Uterus (tissue), 4 donors: Measurements from ENCODE around the gene GSE1. TPM values are rescaled to one million over a fixed set of nuclear protein-coding genes. Genes with fewer than 3 reads are reported as not detected.

Experiments
- DNase-seq, 2 donors: peaks; one replicate each; pipeline ENCODE4 v3.0.0-alpha.2; 2019 to 2020
- H3K27ac ChIP-seq, 2 donors: fragments of 200-600 bp; sonication (generic); 1 replicate in 1 of 2; 2 replicates in 1 of 2; pipeline ENCODE4 v1.5.1; 2016 to 2018
- H3K27me3 ChIP-seq, 2 donors: fragments of 200-600 bp; sonication (generic); one replicate each; pipeline ENCODE4 v1.5.1; 2018 to 2019; ENCODE audit warnings: control low read depth in 1 of 2
- H3K36me3 ChIP-seq, 2 donors: fragments of 200-600 bp; sonication (generic); one replicate each; pipeline ENCODE4 v1.5.1; 2019; ENCODE audit warnings: control low read depth in 1 of 2
- H3K4me1 ChIP-seq, 2 donors: fragments of 200-600 bp; sonication (generic); one replicate each; pipeline ENCODE4 v1.5.1; 2018 to 2019; ENCODE audit warnings: control low read depth in 1 of 2
- H3K4me3 ChIP-seq, 2 donors: fragments of 200-600 bp; sonication (generic); 1 replicate in 1 of 2; 2 replicates in 1 of 2; pipeline ENCODE4 v1.5.1; 2018 to 2019; ENCODE audit warnings: mild to moderate bottlenecking in 1 of 2
- H3K9me3 ChIP-seq, 2 donors: fragments of 200-600 bp; sonication (generic); one replicate each; pipeline ENCODE4 v1.5.1; 2019; ENCODE audit warnings: control low read depth in 1 of 2
- POLR2A ChIP-seq, 2 donors: fragments of 450-650 bp; IDR thresholded peaks; one replicate each; pipeline ENCODE4 v1.6.1; 2016; ENCODE audit warnings: antibody characterized with exemption in 2 of 2, mild to moderate bottlenecking in 1 of 2, moderate library complexity in 1 of 2
- intact Hi-C: fragments of 100-400 bp; cut with DNase I; formaldehyde crosslinking; loops from one replicate; pipeline ENCODE4 v1.15.1; 2023; ENCODE audit warnings: low total_unique reads
- total RNA-seq, 4 donors: library from RNA; depleted of rRNA in 3 of 4; stranded (reverse); fragments of >200 nt in 3 of 4; gene quantifications; one replicate each; pipeline versions ENCODE4 v1.1.0 to v1.2.4, GENCODE V29; 2014 to 2023
- TF ChIP-seq, protein P1 (sequence below), 4 experiments: fragments of 200-600 bp in 2 of 4; fragments of 450-650 bp in 2 of 4; sonication (generic) in 2 of 4; IDR thresholded peaks; one replicate each; pipeline ENCODE4 v1.5.1; 2016 to 2019; ENCODE audit warnings: antibody characterized with exemption in 4 of 4, mild to moderate bottlenecking in 2 of 4, moderate library complexity in 1 of 4
- donor health status: DM: yes; HTN: yes; CAD: no.

Gene GSE1
- total RNA-seq, 4 donors from 2014 or later = 32.6 to 128 (median 73.9) TPM

GRCh38 chr16:85616607-85617321 lies 3.6 kb downstream of the GSE1 start:
- H3K4me3 ChIP-seq = no peak overlapping the region
- peaks cover 4 to 29% of the 10 kb centered on the region in 2 donors for H3K4me1 ChIP-seq
- no peaks in the 10 kb centered on the region for H3K36me3 ChIP-seq
- peak overlapping the region in 1 of 2 donors; percentile 31 for H3K27ac ChIP-seq
- intact Hi-C loops = loop anchor here (10.0 kb wide), 1 partner anchor 222 kb away; no protein-coding TSS in a partner anchor
- H3K27me3 ChIP-seq = no peaks in the 10 kb centered on the region
- H3K9me3 ChIP-seq = no peaks in the 10 kb centered on the region
- DNase-seq = peak in 1 of 2 donors; percentile 46
- TF ChIP-seq, protein P1, sequence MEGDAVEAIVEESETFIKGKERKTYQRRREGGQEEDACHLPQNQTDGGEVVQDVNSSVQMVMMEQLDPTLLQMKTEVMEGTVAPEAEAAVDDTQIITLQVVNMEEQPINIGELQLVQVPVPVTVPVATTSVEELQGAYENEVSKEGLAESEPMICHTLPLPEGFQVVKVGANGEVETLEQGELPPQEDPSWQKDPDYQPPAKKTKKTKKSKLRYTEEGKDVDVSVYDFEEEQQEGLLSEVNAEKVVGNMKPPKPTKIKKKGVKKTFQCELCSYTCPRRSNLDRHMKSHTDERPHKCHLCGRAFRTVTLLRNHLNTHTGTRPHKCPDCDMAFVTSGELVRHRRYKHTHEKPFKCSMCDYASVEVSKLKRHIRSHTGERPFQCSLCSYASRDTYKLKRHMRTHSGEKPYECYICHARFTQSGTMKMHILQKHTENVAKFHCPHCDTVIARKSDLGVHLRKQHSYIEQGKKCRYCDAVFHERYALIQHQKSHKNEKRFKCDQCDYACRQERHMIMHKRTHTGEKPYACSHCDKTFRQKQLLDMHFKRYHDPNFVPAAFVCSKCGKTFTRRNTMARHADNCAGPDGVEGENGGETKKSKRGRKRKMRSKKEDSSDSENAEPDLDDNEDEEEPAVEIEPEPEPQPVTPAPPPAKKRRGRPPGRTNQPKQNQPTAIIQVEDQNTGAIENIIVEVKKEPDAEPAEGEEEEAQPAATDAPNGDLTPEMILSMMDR (IDR thresholded peaks at IDR 0.05) = no peak
- TF ChIP-seq POLR2A (IDR thresholded peaks at IDR 0.05) = no peak

DNA sequence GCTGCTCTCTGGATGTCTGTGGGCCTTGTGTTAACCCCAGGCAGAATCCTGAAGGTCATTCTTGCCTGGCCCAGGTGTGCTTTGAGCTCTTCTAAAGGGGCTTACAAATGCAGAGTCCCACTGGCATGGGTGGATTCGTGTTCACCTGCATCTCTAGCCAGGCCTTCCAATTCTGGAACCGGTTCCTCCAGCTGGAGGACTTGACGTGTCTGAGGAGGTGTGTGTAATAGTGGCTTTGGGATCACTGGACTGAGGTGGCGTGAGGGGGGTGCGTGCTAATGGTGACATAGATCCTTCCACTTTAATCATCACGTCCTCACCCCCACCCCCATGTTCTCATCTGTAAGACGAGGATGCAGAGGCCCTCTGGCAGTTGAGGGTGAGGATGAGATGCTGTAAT lies 4.8 kb downstream of the GSE1 start:
- Histone ChIP-seq H3K9me3 (no peaks in the 10 kb centered on the region), H3K36me3 (no peaks in the 10 kb centered on the region), H3K4me1 (peaks cover 4 to 20% of the 10 kb centered on the region in 2 donors), H3K4me3 (no peak overlapping the region), H3K27me3 (no peaks in the 10 kb centered on the region), H3K27ac (no peak overlapping the region)
- intact Hi-C loops = loop anchor here (10.0 kb wide), 1 partner anchor 223 kb away; no protein-coding TSS in a partner anchor
- no peak for DNase-seq
- TF ChIP-seq, protein P1 (IDR thresholded peaks at IDR 0.05) = no peak
- no peak for TF ChIP-seq POLR2A (IDR thresholded peaks at IDR 0.05)

GRCh38 chr16:85618521-85618920 lies 5.4 kb downstream of the GSE1 start:
- Histone ChIP-seq H3K4me3 (no peak overlapping the region), H3K36me3 (no peaks in the 10 kb centered on the region), H3K4me1 (peaks cover 4 to 20% of the 10 kb centered on the region in 2 donors), H3K27me3 (no peaks in the 10 kb centered on the region), H3K9me3 (no peaks in the 10 kb centered on the region), H3K27ac (no peak overlapping the region)
- TF ChIP-seq, protein P1 (IDR thresholded peaks at IDR 0.05) = no peak
- TF ChIP-seq POLR2A (IDR thresholded peaks at IDR 0.05) = no peak
- intact Hi-C loops = loop anchor here (10.0 kb wide), 1 partner anchor 224 kb away; no protein-coding TSS in a partner anchor
- no peak for DNase-seq

GRCh38 chr16:85619101-85619891 lies 6.2 kb downstream of the GSE1 start:
- Histone ChIP-seq H3K4me3 (no peak overlapping the region), H3K36me3 (no peaks in the 10 kb centered on the region), H3K9me3 (no peaks in the 10 kb centered on the region), H3K27me3 (no peaks in the 10 kb centered on the region), H3K4me1 (peaks cover 4 to 18% of the 10 kb centered on the region in 2 donors), H3K27ac (no peak overlapping the region)
- DNase-seq = no peak
- intact Hi-C loops = loop anchor here (10.0 kb wide), 1 partner anchor 224 kb away; no protein-coding TSS in a partner anchor
- TF ChIP-seq, protein P1 (IDR thresholded peaks at IDR 0.05) = no peak
- no peak for TF ChIP-seq POLR2A (IDR thresholded peaks at IDR 0.05)

DNA sequence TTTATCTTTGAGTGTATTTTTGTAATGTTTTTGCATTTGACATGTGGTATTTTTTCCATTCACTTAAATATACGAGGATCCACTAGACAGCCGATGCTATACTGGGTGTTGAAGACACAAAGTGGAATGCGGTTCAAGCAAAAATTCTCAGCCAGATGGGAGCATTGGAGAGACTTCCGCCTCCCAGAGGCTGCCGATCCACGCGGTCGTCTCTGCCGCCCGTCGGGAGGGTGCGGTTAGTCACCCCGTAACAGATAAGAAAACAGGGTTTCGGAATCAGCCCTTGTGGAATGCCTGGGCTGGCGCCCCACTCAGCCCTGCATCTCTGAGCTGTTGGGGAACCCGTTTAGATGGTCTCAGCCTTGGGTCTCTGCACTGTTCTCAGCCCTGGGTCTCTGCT lies 7.3 kb downstream of the GSE1 start:
- Histone ChIP-seq H3K36me3 (no peaks in the 10 kb centered on the region), H3K27ac (no peak overlapping the region), H3K27me3 (no peaks in the 10 kb centered on the region), H3K4me3 (no peak overlapping the region), H3K4me1 (peaks cover 4 to 12% of the 10 kb centered on the region in 2 donors), H3K9me3 (no peaks in the 10 kb centered on the region)
- intact Hi-C loops = no loop called here
- DNase-seq = no peak
- no peak for TF ChIP-seq POLR2A (IDR thresholded peaks at IDR 0.05)
- TF ChIP-seq, protein P1 (IDR thresholded peaks at IDR 0.05) = no peak
